Right lobe of liver (tissue), 4 donors: Measurements from ENCODE around the gene KCNQ4.

ENCODE experiments used
- CTCF ChIP-seq, 4 donors: fragments of 200-600 bp in 3 of 4; fragments of 450-650 bp in 1 of 4; IDR thresholded peaks; one replicate each; pipeline versions ENCODE4 v1.5.1 to v1.8.0; 2016 to 2022; ENCODE audit warnings: antibody characterized with exemption in 4 of 4, mild to moderate bottlenecking in 2 of 4
- POLR2A ChIP-seq: fragments of 450-650 bp; IDR thresholded peaks from one replicate; pipeline ENCODE4 v1.6.1; 2017; ENCODE audit warnings: antibody characterized with exemption, mild to moderate bottlenecking
- donor health status: DM: no; HTN: no; CAD: no.
- donor health status: DM: no; HTN: no; CAD: no.
- donor health status: DM: no; HTN: yes; CAD: no.

GRCh38 chr1:40762144-40762923 lies 21.3 kb upstream of the KCNQ4 start:
- TF ChIP-seq POLR2A (no peak), CTCF (IDR thresholded peaks at IDR 0.05) (no peak)
